HUES64 (cell line): Measurements from ENCODE around the gene RPL36AL.

Experiments used
- H3K27ac ChIP-seq: 2 replicates; pipeline ENCODE4 v1.7.0; 2013; ENCODE audit warnings: low read depth, low read length, inconsistent platforms
- H3K27me3 ChIP-seq: 2 replicates; pipeline ENCODE4 v1.6.1; 2013; ENCODE audit warnings: mild to moderate bottlenecking, low read length; ENCODE audit not compliant: insufficient read depth
- H3K36me3 ChIP-seq: 2 replicates; pipeline ENCODE4 v1.6.1; 2013; ENCODE audit warnings: mild to moderate bottlenecking, low read length; ENCODE audit not compliant: insufficient read depth
- H3K4me1 ChIP-seq: 2 replicates; pipeline ENCODE4 v1.6.1; 2013; ENCODE audit warnings: mild to moderate bottlenecking, low read length, moderate library complexity; ENCODE audit not compliant: insufficient read depth
- H3K4me3 ChIP-seq: 2 replicates; pipeline ENCODE4 v1.5.1; 2013; ENCODE audit warnings: mild to moderate bottlenecking, low read length, moderate library complexity
- H3K9ac ChIP-seq: 2 replicates; pipeline ENCODE4 v1.6.1; 2013; ENCODE audit warnings: mild to moderate bottlenecking, low read depth, low read length
- H3K9me3 ChIP-seq: 2 replicates; pipeline ENCODE4 v1.6.1; 2013; ENCODE audit warnings: low read depth, low read length; ENCODE audit not compliant: insufficient read depth
- WGBS: fragments of 150-250, 120-280 bp; methylation state at CpG from one replicate; pipeline ENCODE4 v1.1.7; 2013; ENCODE audit warnings: missing lambda C conversion rate; 5-methylcytosine and 5-hydroxymethylcytosine counted together

Gene RPL36AL

DNA sequence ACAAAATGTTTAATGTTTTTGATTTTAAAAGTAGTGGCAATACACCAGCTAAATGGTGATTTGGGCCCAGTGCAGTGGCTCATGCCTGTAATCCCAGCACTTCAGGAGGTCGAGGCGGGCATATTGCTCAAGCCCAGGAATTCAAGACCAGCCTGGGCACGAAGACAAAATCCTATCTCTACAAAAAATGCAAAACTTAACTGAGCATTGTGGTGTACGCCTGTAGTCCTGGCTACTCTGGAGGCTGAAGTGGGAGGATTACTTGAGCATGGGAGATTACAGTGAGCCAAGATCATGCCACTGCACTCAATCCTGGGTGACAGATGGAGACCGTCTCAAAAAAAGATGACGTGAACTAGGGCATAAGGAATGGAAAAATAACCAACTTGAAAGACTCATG is 4.7 kb downstream of the RPL36AL start:
- Histone ChIP-seq H3K9me3 (no peaks in the 10 kb centered on the region), H3K27ac (no peak overlapping the region), H3K27me3 (no peaks in the 10 kb centered on the region), H3K4me3 (no peak overlapping the region), H3K4me1 (no peaks in the 10 kb centered on the region), H3K9ac (no peak overlapping the region), H3K36me3 (peaks cover 30% of the 10 kb centered on the region)
- 94% methylated on average over 6 of the region's 6 CpGs for WGBS

GRCh38 chr14:49614196-49614595 is 6.2 kb downstream of the RPL36AL start:
- no peak overlapping the region for H3K4me3 ChIP-seq
- no peaks in the 10 kb centered on the region for H3K9me3 ChIP-seq
- H3K27ac ChIP-seq: no peak overlapping the region
- no peaks in the 10 kb centered on the region for H3K27me3 ChIP-seq
- no peaks in the 10 kb centered on the region for H3K4me1 ChIP-seq
- WGBS: 100% methylated on average over 2 of the region's 2 CpGs
- peaks cover 29% of the 10 kb centered on the region for H3K36me3 ChIP-seq
- H3K9ac ChIP-seq: no peak overlapping the region

GRCh38 chr14:49612671-49613070 is 7.8 kb downstream of the RPL36AL start:
- Histone ChIP-seq H3K9me3 (no peaks in the 10 kb centered on the region), H3K36me3 (peaks cover 24% of the 10 kb centered on the region), H3K27me3 (no peaks in the 10 kb centered on the region), H3K4me3 (no peak overlapping the region), H3K9ac (no peak overlapping the region), H3K27ac (no peak overlapping the region), H3K4me1 (no peaks in the 10 kb centered on the region)
- 94% methylated on average over 8 of the region's 8 CpGs for WGBS

DNA sequence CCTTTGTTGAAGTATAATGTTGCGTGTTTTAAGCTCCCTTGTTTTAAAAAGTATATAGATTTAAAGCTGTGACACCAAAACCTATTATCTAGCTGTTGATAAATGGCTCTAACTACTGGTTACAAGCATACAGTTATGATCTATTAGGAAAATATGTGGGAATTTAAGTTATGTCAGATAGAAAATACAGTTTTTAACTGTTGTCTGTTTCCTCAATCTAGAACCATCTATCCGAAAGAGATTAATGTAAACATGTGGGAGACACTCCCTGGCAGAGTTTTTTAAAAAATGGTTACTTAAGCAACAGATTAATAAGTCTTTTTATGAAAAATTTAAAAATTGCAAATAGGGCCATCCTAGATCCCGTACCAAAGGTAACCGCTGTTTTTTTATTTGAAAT is 8.2 kb downstream of the RPL36AL start:
- Histone ChIP-seq H3K27ac (no peak overlapping the region), H3K4me3 (no peak overlapping the region), H3K36me3 (peaks cover 24% of the 10 kb centered on the region), H3K27me3 (no peaks in the 10 kb centered on the region), H3K9ac (no peak overlapping the region), H3K4me1 (no peaks in the 10 kb centered on the region), H3K9me3 (no peaks in the 10 kb centered on the region)
- 93% methylated on average over 3 of the region's 4 CpGs for WGBS

- no peak overlapping the region for H3K9ac ChIP-seq
- 91% methylated on average over 6 of the region's 6 CpGs for WGBS
- no peak overlapping the region for H3K4me3 ChIP-seq
- H3K4me1 ChIP-seq: no peaks in the 10 kb centered on the region
- no peaks in the 10 kb centered on the region for H3K9me3 ChIP-seq
- H3K36me3 ChIP-seq: peaks cover 47% of the 10 kb centered on the region
- H3K27me3 ChIP-seq: no peaks in the 10 kb centered on the region
- H3K27ac ChIP-seq: no peak overlapping the region
These were observed 12.8 kb downstream of the RPL36AL start for GRCh38 chr14:49607583-49607982.

DNA sequence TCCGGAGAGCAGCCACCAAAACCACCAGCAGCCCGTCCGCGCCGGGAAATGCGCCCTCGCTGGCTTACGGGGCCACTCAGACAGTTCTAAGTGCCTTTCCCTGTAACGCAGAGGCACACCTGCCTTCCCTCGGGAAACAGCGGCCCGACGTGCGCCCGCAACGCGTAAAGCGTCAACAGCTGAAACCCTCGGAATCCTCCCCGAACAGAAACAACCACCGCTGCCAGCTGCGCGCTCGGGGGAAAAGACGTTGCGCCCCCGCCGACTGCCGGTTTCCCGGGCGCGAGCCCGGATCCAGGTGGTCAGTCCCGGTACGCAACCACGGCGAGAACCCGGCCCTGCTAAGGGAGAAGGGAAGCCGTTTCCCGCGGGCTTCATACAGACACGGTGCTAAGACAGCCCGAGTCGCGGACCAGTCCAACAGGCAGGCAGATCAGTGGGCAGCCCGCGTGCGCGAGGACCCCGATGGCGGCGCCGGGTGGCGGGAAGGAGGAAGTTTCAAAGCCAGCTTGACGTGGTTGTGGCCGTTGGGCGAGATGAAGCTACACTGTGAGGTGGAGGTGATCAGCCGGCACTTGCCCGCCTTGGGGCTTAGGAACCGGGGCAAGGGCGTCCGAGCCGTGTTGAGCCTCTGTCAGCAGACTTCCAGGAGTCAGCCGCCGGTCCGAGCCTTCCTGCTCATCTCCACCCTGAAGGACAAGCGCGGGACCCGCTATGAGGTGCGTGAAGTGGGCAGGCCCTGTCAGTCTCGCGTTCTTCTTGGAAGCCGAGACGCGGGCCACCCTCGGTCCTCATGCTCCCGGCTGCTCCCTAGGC is 21.7 kb downstream of the RPL36AL start, which contains the start of gene LRR1:
TSS of gene LRR1 (plus strand) at position 456 of the 816 bp plus-strand sequence. CDS start at position 537, 81 bp downstream.
- Histone ChIP-seq H3K9ac (peak within 1 kb of the TSS; percentile 93), H3K27ac (peak within 1 kb of the TSS; percentile 95), H3K4me1 (no peaks in the 10 kb centered on the region), H3K27me3 (peaks cover 2% of the 10 kb centered on the region; the same call in 1 of the 2 replicates), H3K4me3 (peak within 1 kb of the TSS; percentile 69), H3K36me3 (peaks cover 16% of the 10 kb centered on the region), H3K9me3 (no peaks in the 10 kb centered on the region)
- under 1% methylated on average over 77 of the region's 77 CpGs for WGBS

GRCh38 chr14:49598189-49598484 is 22.3 kb downstream of the RPL36AL start:
- Histone ChIP-seq H3K4me1 (no peaks in the 10 kb centered on the region), H3K4me3 (peak overlapping the region; percentile 69), H3K9ac (peak overlapping the region; percentile 93), H3K36me3 (peaks cover 13% of the 10 kb centered on the region), H3K27ac (peak overlapping the region; percentile 95), H3K9me3 (no peaks in the 10 kb centered on the region), H3K27me3 (peaks cover 2% of the 10 kb centered on the region; the same call in 1 of the 2 replicates)
- WGBS: 0% methylated on average over 15 of the region's 15 CpGs

- Histone ChIP-seq H3K27ac (no peak overlapping the region), H3K4me1 (no peaks in the 10 kb centered on the region)
These were observed 25.9 kb downstream of the RPL36AL start for GRCh38 chr14:49594347-49595091.

GRCh38 chr14:49593016-49593415 is 27.4 kb downstream of the RPL36AL start:
- Histone ChIP-seq H3K4me3 (no peak overlapping the region), H3K27ac (no peak overlapping the region), H3K27me3 (peaks cover 2% of the 10 kb centered on the region; the same call in 1 of the 2 replicates), H3K9me3 (no peaks in the 10 kb centered on the region), H3K9ac (no peak overlapping the region), H3K4me1 (no peaks in the 10 kb centered on the region), H3K36me3 (no peaks in the 10 kb centered on the region)
- 100% methylated on average over 1 of the region's 3 CpGs for WGBS

More at GRCh38 chr14:49594347-49595091, 25.9 kb downstream of the RPL36AL start:
- 95% methylated on average over 4 of the region's 4 CpGs for WGBS
- no peaks in the 10 kb centered on the region for H3K9me3 ChIP-seq
- no peak overlapping the region for H3K9ac ChIP-seq
- no peak overlapping the region for H3K4me3 ChIP-seq
- no peaks in the 10 kb centered on the region for H3K36me3 ChIP-seq
- peaks cover 2% of the 10 kb centered on the region; the same call in 1 of the 2 replicates for H3K27me3 ChIP-seq

DNA sequence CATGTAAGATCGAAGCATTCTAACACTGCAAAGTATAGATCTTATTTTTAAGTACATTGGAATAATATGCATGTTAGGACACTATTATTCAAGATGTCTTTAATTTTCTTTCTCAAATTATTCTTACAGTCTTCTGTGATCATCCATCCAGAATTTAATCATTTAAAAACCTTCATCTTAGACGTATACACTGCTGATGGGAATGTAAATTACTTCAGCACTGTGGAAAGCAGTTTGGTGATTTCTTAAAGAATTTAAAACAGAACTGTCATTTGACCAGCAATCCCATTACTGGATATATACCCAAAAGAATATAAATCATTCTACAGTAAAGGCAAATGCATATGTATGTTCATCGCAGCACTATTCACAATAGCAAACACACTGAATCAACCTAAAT is 31.0 kb downstream of the RPL36AL start:
- H3K9ac ChIP-seq: no peak overlapping the region
- peaks cover under 1% of the 10 kb centered on the region; the same call in 1 of the 2 replicates for H3K27me3 ChIP-seq
- 0 out of 2 replicates have a peak, but pooled peaks cover under 1% of the 10 kb centered on the region for H3K4me1 ChIP-seq
- peaks cover 13% of the 10 kb centered on the region for H3K36me3 ChIP-seq
- H3K4me3 ChIP-seq: no peak overlapping the region
- H3K27ac ChIP-seq: no peak overlapping the region
- no peaks in the 10 kb centered on the region for H3K9me3 ChIP-seq
- no CpG with 5 or more reads among the region's 3 CpGs for WGBS
